Erythroblast (primary cell): Measurements from ENCODE around the gene PNMT.
"Not testable (repeated sequence)": the region's sequence is repeated elsewhere in the genome, so short reads cannot be mapped to it uniquely, and the experiment has no call there.

Experiments used
- DNase-seq, 2 experiments: peaks; one replicate each; lab custom pipeline; 2025; lab: John Stamatoyannopoulos, UW
- GATA1 ChIP-seq: IDR thresholded peaks from 2 replicates; pipeline ENCODE4 v1.6.1; 2011; ENCODE audit warnings: low read depth, mild to moderate bottlenecking, control low read depth, low read length, moderate library complexity
- POLR2A ChIP-seq: IDR thresholded peaks from 2 replicates; pipeline ENCODE4 v1.6.1; 2011; ENCODE audit warnings: mild to moderate bottlenecking, low read length

Gene PNMT

GRCh38 chr17:39702901-39703893 lies 34.9 kb downstream of the PNMT start:
- TF ChIP-seq GATA1, result no peak
- no peak for TF ChIP-seq POLR2A

GRCh38 chr17:39703913-39704312 lies 35.7 kb downstream of the PNMT start:
- TF ChIP-seq GATA1 (no peak), POLR2A (no peak)
- DNase-seq, result no peak

More at GRCh38 chr17:39702901-39703893, 34.9 kb downstream of the PNMT start:
- DNase-seq, result no peak

- TF ChIP-seq GATA1 (no peak), POLR2A (no peak)
- no peak for DNase-seq
Observed at GRCh38 chr17:39704821-39705551, 36.7 kb downstream of the PNMT start.

GRCh38 chr17:39705786-39706348 lies 37.6 kb downstream of the PNMT start:
- DNase-seq, result no peak
- TF ChIP-seq GATA1, result no peak
- TF ChIP-seq POLR2A, result no peak

GRCh38 chr17:39706383-39706782 lies 38.1 kb downstream of the PNMT start:
- no peak for DNase-seq
- TF ChIP-seq GATA1, result no peak
- TF ChIP-seq POLR2A, result no peak

- no peak for DNase-seq
- TF ChIP-seq GATA1 (no peak), POLR2A (no peak)
Observed at GRCh38 chr17:39706921-39707337, 38.7 kb downstream of the PNMT start.

- DNase-seq, result no peak
- TF ChIP-seq POLR2A, result no peak
- no peak for TF ChIP-seq GATA1
Observed at GRCh38 chr17:39709319-39709997, 41.2 kb downstream of the PNMT start.

- DNase-seq, result no peak
- TF ChIP-seq POLR2A (no peak), GATA1 (no peak)
Observed at GRCh38 chr17:39709998-39710964, 42.0 kb downstream of the PNMT start.

- DNase-seq, result not testable (repeated sequence)
Observed at GRCh38 chr17:39711071-39711470, 42.8 kb downstream of the PNMT start.

- TF ChIP-seq GATA1, result no peak
- no peak for TF ChIP-seq POLR2A
- no peak for DNase-seq
Observed at GRCh38 chr17:39711851-39712250, 43.6 kb downstream of the PNMT start.

- TF ChIP-seq POLR2A, result no peak
- no peak for DNase-seq
Observed at GRCh38 chr17:39714234-39714633, 46.0 kb downstream of the PNMT start.

GRCh38 chr17:39715375-39716072 lies 47.3 kb downstream of the PNMT start:
- no peak for DNase-seq
- TF ChIP-seq GATA1 (no peak), POLR2A (no peak)
